Neural progenitor cell (in vitro differentiated cells): ENCODE results near the gene SLCO3A1. TPM values are rescaled to one million over a fixed set of nuclear protein-coding genes. Genes with fewer than 3 reads are reported as not detected.
A peak's percentile ranks its signal among the peaks of the same experiment; 100 is the strongest.

Experiments
- DNase-seq: peaks from one replicate; pipeline ENCODE4 v3.0.0-alpha.2; 2016; ENCODE audit warnings: low spot score
- H2AFZ ChIP-seq: fragments of 200-600 bp; sonication (generic); replicated peaks from 2 replicates; pipeline ENCODE4 v1.6.1; 2016; ENCODE audit warnings: antibody characterized with exemption
- H3F3A ChIP-seq: fragments of 200-600 bp; sonication (generic); 2 replicates; pipeline ENCODE4 v1.6.1; 2016; ENCODE audit warnings: antibody characterized with exemption, low read depth
- H3K27ac ChIP-seq: fragments of 200-600 bp; sonication (generic); 2 replicates; pipeline ENCODE4 v1.5.1; 2016; ENCODE audit warnings: mild to moderate bottlenecking
- H3K27me3 ChIP-seq: fragments of 200-600 bp; sonication (generic); 2 replicates; pipeline ENCODE4 v1.6.1; 2016; ENCODE audit warnings: mild to moderate bottlenecking, moderate library complexity
- H3K36me3 ChIP-seq: fragments of 200-600 bp; sonication (generic); 2 replicates; pipeline ENCODE4 v1.5.1; 2016
- H3K4me1 ChIP-seq: fragments of 200-600 bp; sonication (generic); 2 replicates; pipeline ENCODE4 v1.6.1; 2016; ENCODE audit warnings: mixed run types
- H3K4me2 ChIP-seq: fragments of 200-600 bp; sonication (generic); 2 replicates; pipeline ENCODE4 v1.6.1; 2016
- H3K4me3 ChIP-seq: fragments of 200-600 bp; sonication (generic); 2 replicates; pipeline ENCODE4 v1.5.1; 2016
- H3K79me2 ChIP-seq: fragments of 200-600 bp; sonication (generic); 2 replicates; pipeline ENCODE4 v1.6.1; 2016; ENCODE audit warnings: low read depth
- H3K9ac ChIP-seq: fragments of 200-600 bp; sonication (generic); 2 replicates; pipeline ENCODE4 v1.6.1; 2016
- H3K9me3 ChIP-seq: fragments of 200-600 bp; sonication (generic); 2 replicates; pipeline ENCODE4 v1.5.1; 2016; ENCODE audit warnings: low read depth
- H4K20me1 ChIP-seq: fragments of 200-600 bp; sonication (generic); 2 replicates; pipeline ENCODE4 v1.6.1; 2016; ENCODE audit warnings: low read depth
- H3K27ac Mint-ChIP-seq: 3 replicates; pipeline ENCODE4 v1.8.0; 2021; ENCODE audit warnings: mixed read lengths
- H3K27me3 Mint-ChIP-seq: 2 replicates; pipeline ENCODE4 v1.8.0; 2022; ENCODE audit warnings: low read depth, mild to moderate bottlenecking, inconsistent platforms, moderate library complexity, mixed read lengths; ENCODE audit not compliant: insufficient read depth
- H3K36me3 Mint-ChIP-seq: 3 replicates; pipeline ENCODE4 v1.8.0; 2021; ENCODE audit warnings: mixed read lengths
- H3K4me1 Mint-ChIP-seq: 3 replicates; pipeline ENCODE4 v1.8.0; 2021; ENCODE audit warnings: mixed read lengths
- H3K4me3 Mint-ChIP-seq: 3 replicates; pipeline ENCODE4 v1.8.0; 2021; ENCODE audit warnings: mild to moderate bottlenecking, moderate library complexity, mixed read lengths
- H3K9me3 Mint-ChIP-seq: 3 replicates; pipeline ENCODE4 v1.8.0; 2020; ENCODE audit warnings: mixed read lengths
- CTCF ChIP-seq: fragments of 200-600 bp; sonication (generic); IDR thresholded peaks from 2 replicates; pipeline ENCODE4 v1.5.1; 2017; ENCODE audit warnings: antibody characterized with exemption, mild to moderate bottlenecking
- EZH2 ChIP-seq: fragments of 200-600 bp; sonication (generic); IDR thresholded peaks from 2 replicates; pipeline ENCODE4 v1.6.1; 2017; ENCODE audit warnings: antibody characterized with exemption, mild to moderate bottlenecking, moderate library complexity
- EZH2phosphoT487 ChIP-seq: fragments of 200-600 bp; sonication (generic); IDR thresholded peaks from 2 replicates; pipeline ENCODE4 v1.6.1; 2017; ENCODE audit warnings: antibody characterized with exemption
- total RNA-seq: library from RNA; depleted of rRNA; stranded (reverse); fragments of >200 nt; gene quantifications from 2 replicates; pipeline ENCODE4 v1.2.3, GENCODE V29; 2015; ENCODE audit warnings: low replicate concordance

The SLCO3A1 gene
- total RNA-seq, 1 donor from 2014 or later, result 6.6 TPM

- Mint-ChIP-seq H3K4me3 (no peak overlapping the region), H3K27me3 (peaks cover 10% of the 10 kb centered on the region), H3K36me3 (no peaks in the 10 kb centered on the region), H3K4me1 (peaks cover 27% of the 10 kb centered on the region), H3K27ac (no peak overlapping the region), H3K9me3 (no peaks in the 10 kb centered on the region)
- no peak overlapping the region for H3K9ac ChIP-seq
- no peak overlapping the region for H3K27ac ChIP-seq
- TF ChIP-seq EZH2phosphoT487, result no peak
- no peak for TF ChIP-seq EZH2
- TF ChIP-seq CTCF, result no peak
- no peaks in the 10 kb centered on the region for H3K36me3 ChIP-seq
- no peak overlapping the region for H3K4me2 ChIP-seq
- peaks cover 24% of the 10 kb centered on the region for H3K4me1 ChIP-seq
- no peak overlapping the region for H3K4me3 ChIP-seq
- H3K27me3 ChIP-seq, result no peaks in the 10 kb centered on the region
- DNase-seq, result no peak
- no peaks in the 10 kb centered on the region for H3K9me3 ChIP-seq
- peaks cover 11% of the 10 kb centered on the region for H3F3A ChIP-seq
- H2AFZ ChIP-seq, result no peak overlapping the region
- H3K79me2 ChIP-seq, result no peaks in the 10 kb centered on the region
- no peaks in the 10 kb centered on the region for H4K20me1 ChIP-seq
These were observed 258.7 kb downstream of the SLCO3A1 start for GRCh38 chr15:92112180-92112579.

GRCh38 chr15:92112711-92113110, 259.2 kb downstream of the SLCO3A1 start:
- no peak overlapping the region for H3K27ac ChIP-seq
- no peaks in the 10 kb centered on the region for H3K27me3 ChIP-seq
- H3K4me1 Mint-ChIP-seq, result peaks cover 27% of the 10 kb centered on the region

GRCh38 chr15:92113832-92114231, 260.3 kb downstream of the SLCO3A1 start:
- H3K4me1 ChIP-seq, result peaks cover 35% of the 10 kb centered on the region
- H3K4me2 ChIP-seq, result no peak overlapping the region
- H3K27ac ChIP-seq, result no peak overlapping the region
- no peak overlapping the region for H3K4me3 Mint-ChIP-seq
- H2AFZ ChIP-seq, result no peak overlapping the region
- H3K36me3 ChIP-seq, result no peaks in the 10 kb centered on the region
- H3K27ac Mint-ChIP-seq, result no peak overlapping the region
- H3K9ac ChIP-seq, result no peak overlapping the region
- peaks cover 11% of the 10 kb centered on the region for H3F3A ChIP-seq
- H3K27me3 Mint-ChIP-seq, result peaks cover 8% of the 10 kb centered on the region
- no peaks in the 10 kb centered on the region for H3K79me2 ChIP-seq
- DNase-seq, result no peak
- no peaks in the 10 kb centered on the region for H4K20me1 ChIP-seq
- H3K27me3 ChIP-seq, result no peaks in the 10 kb centered on the region
- H3K4me3 ChIP-seq, result no peak overlapping the region
- no peaks in the 10 kb centered on the region for H3K36me3 Mint-ChIP-seq
- peaks cover 27% of the 10 kb centered on the region for H3K4me1 Mint-ChIP-seq
- H3K9me3 Mint-ChIP-seq, result no peaks in the 10 kb centered on the region
- H3K9me3 ChIP-seq, result no peaks in the 10 kb centered on the region
- TF ChIP-seq CTCF, result no peak
- TF ChIP-seq EZH2phosphoT487, result no peak
- no peak for TF ChIP-seq EZH2

More at GRCh38 chr15:92112711-92113110, 259.2 kb downstream of the SLCO3A1 start:
- H2AFZ ChIP-seq, result no peak overlapping the region
- Mint-ChIP-seq H3K9me3 (no peaks in the 10 kb centered on the region), H3K27ac (no peak overlapping the region), H3K27me3 (peaks cover 10% of the 10 kb centered on the region), H3K4me3 (no peak overlapping the region), H3K36me3 (no peaks in the 10 kb centered on the region)
- H3F3A ChIP-seq, result peaks cover 11% of the 10 kb centered on the region
- DNase-seq, result no peak
- no peak overlapping the region for H3K9ac ChIP-seq
- no peaks in the 10 kb centered on the region for H4K20me1 ChIP-seq
- no peak overlapping the region for H3K4me3 ChIP-seq
- H3K36me3 ChIP-seq, result no peaks in the 10 kb centered on the region
- TF ChIP-seq EZH2phosphoT487, result no peak
- TF ChIP-seq EZH2, result no peak
- no peak overlapping the region for H3K4me2 ChIP-seq
- no peaks in the 10 kb centered on the region for H3K79me2 ChIP-seq
- H3K9me3 ChIP-seq, result no peaks in the 10 kb centered on the region
- peaks cover 25% of the 10 kb centered on the region for H3K4me1 ChIP-seq

GRCh38 chr15:92115834-92116233, 262.3 kb downstream of the SLCO3A1 start:
- Histone ChIP-seq H3K9me3 (no peaks in the 10 kb centered on the region), H3K27me3 (no peaks in the 10 kb centered on the region), H3F3A (peaks cover 11% of the 10 kb centered on the region), H3K79me2 (no peaks in the 10 kb centered on the region), H3K4me1 (peaks cover 39% of the 10 kb centered on the region), H2AFZ (no peak overlapping the region), H4K20me1 (no peaks in the 10 kb centered on the region), H3K4me3 (no peak overlapping the region), H3K9ac (no peak overlapping the region), H3K4me2 (peak overlapping the region; percentile 33), H3K27ac (no peak overlapping the region), H3K36me3 (no peaks in the 10 kb centered on the region)
- H3K27me3 Mint-ChIP-seq, result peaks cover 3% of the 10 kb centered on the region
- no peak overlapping the region for H3K4me3 Mint-ChIP-seq
- DNase-seq, result no peak
- H3K27ac Mint-ChIP-seq, result no peak overlapping the region
- H3K9me3 Mint-ChIP-seq, result no peaks in the 10 kb centered on the region
- no peaks in the 10 kb centered on the region for H3K36me3 Mint-ChIP-seq
- peaks cover 24% of the 10 kb centered on the region for H3K4me1 Mint-ChIP-seq
- TF ChIP-seq EZH2phosphoT487 (no peak), CTCF (no peak), EZH2 (no peak)
